Astrocyte (in vitro differentiated cells and primary cell): ENCODE results near the gene PMS1. TPM values are rescaled to one million over a fixed set of nuclear protein-coding genes. Genes with fewer than 3 reads are reported as not detected.

ENCODE experiments used
- DNase-seq: peaks from one replicate; pipeline ENCODE4 v3.0.0-alpha.2; 2010; ENCODE audit warnings: low read depth
- FAIRE-seq: peaks from 2 replicates; lab custom pipeline; 2011; peaks lifted over from hg19 to GRCh38; lab: Jason Lieb, UNC
- H2AFZ ChIP-seq: 2 replicates; pipeline ENCODE4 v1.6.0; 2012; ENCODE audit warnings: low read depth, low read length, inconsistent platforms
- H3K27ac ChIP-seq: 2 replicates; pipeline ENCODE4 v1.5.1; 2011; ENCODE audit warnings: low read depth, low read length, inconsistent platforms
- H3K27me3 ChIP-seq: 2 replicates; pipeline ENCODE4 v1.6.0; 2011; ENCODE audit warnings: low read length, inconsistent platforms; ENCODE audit not compliant: insufficient read depth
- H3K36me3 ChIP-seq: 2 replicates; pipeline ENCODE4 v1.5.1; 2011; ENCODE audit warnings: low read length, inconsistent platforms; ENCODE audit not compliant: insufficient read depth
- H3K4me1 ChIP-seq: 2 replicates; pipeline ENCODE4 v1.5.1; 2011; ENCODE audit warnings: low read length, inconsistent platforms; ENCODE audit not compliant: insufficient read depth
- H3K4me2 ChIP-seq: 2 replicates; pipeline ENCODE4 v1.6.0; 2012; ENCODE audit warnings: low read length, inconsistent platforms
- H3K4me3 ChIP-seq: 2 replicates; pipeline ENCODE4 v1.5.1; 2011; ENCODE audit warnings: low read depth, mild to moderate bottlenecking, low read length, inconsistent platforms; ENCODE audit not compliant: insufficient read depth
- H3K79me2 ChIP-seq: 2 replicates; pipeline ENCODE4 v1.6.0; 2012; ENCODE audit warnings: mild to moderate bottlenecking, low read length, inconsistent platforms; ENCODE audit not compliant: insufficient read depth
- H3K9ac ChIP-seq: 2 replicates; pipeline ENCODE4 v1.6.0; 2012; ENCODE audit warnings: mild to moderate bottlenecking, low read length, inconsistent platforms
- H3K9me3 ChIP-seq: 2 replicates; pipeline ENCODE4 v1.5.1; 2012; ENCODE audit warnings: low read depth, mild to moderate bottlenecking, low read length, inconsistent platforms; ENCODE audit not compliant: insufficient read depth
- H4K20me1 ChIP-seq: 2 replicates; pipeline ENCODE4 v1.6.0; 2012; ENCODE audit warnings: low read length, inconsistent platforms; ENCODE audit not compliant: insufficient read depth
- H3K27ac Mint-ChIP-seq: one replicate; pipeline ENCODE4 v1.8.0; 2021; ENCODE audit warnings: mild to moderate bottlenecking, mixed read lengths; ENCODE audit not compliant: unreplicated experiment
- H3K27me3 Mint-ChIP-seq: one replicate; pipeline ENCODE4 v1.8.0; 2021; ENCODE audit warnings: low read depth, mixed read lengths; ENCODE audit not compliant: unreplicated experiment
- H3K36me3 Mint-ChIP-seq: one replicate; pipeline ENCODE4 v1.8.0; 2021; ENCODE audit warnings: low read depth, mixed read lengths; ENCODE audit not compliant: unreplicated experiment
- H3K4me1 Mint-ChIP-seq: one replicate; pipeline ENCODE4 v1.8.0; 2021; ENCODE audit warnings: low read depth, mixed read lengths; ENCODE audit not compliant: unreplicated experiment
- H3K4me3 Mint-ChIP-seq: one replicate; pipeline ENCODE4 v1.8.0; 2021; ENCODE audit warnings: mild to moderate bottlenecking, moderate library complexity, mixed read lengths; ENCODE audit not compliant: unreplicated experiment
- H3K9me3 Mint-ChIP-seq: one replicate; pipeline ENCODE4 v1.8.0; 2021; ENCODE audit warnings: mild to moderate bottlenecking, mixed read lengths; ENCODE audit not compliant: unreplicated experiment
- CTCF ChIP-seq: IDR thresholded peaks from 2 replicates; pipeline ENCODE4 v1.5.1; 2011; ENCODE audit warnings: low read depth, mild to moderate bottlenecking, inconsistent platforms, low read length, moderate library complexity; ENCODE audit not compliant: insufficient read depth
- EZH2 ChIP-seq: IDR thresholded peaks from 2 replicates; pipeline ENCODE4 v1.6.1; 2012; ENCODE audit warnings: mild to moderate bottlenecking, low read length, inconsistent platforms; ENCODE audit not compliant: insufficient read depth
- total RNA-seq: library from RNA; stranded (reverse); gene quantifications from 2 replicates; pipeline ENCODE4 v1.2.1, GENCODE V29; 2021

The PMS1 gene
- total RNA-seq, 1 donor from 2014 or later = 27.5 TPM

- H3K36me3 Mint-ChIP-seq = peaks cover 5% of the 10 kb centered on the region
- no peaks in the 10 kb centered on the region for H3K27me3 Mint-ChIP-seq
- peaks cover 11% of the 10 kb centered on the region for H3K4me1 Mint-ChIP-seq
- no peaks in the 10 kb centered on the region for H3K27me3 ChIP-seq
- no peak for TF ChIP-seq EZH2
- TF ChIP-seq CTCF = no peak
- H3K4me3 ChIP-seq = no peak overlapping the region
- no peaks in the 10 kb centered on the region for H3K36me3 ChIP-seq
- H3K9me3 ChIP-seq = no peaks in the 10 kb centered on the region
- peaks cover 4% of the 10 kb centered on the region for H3K9me3 Mint-ChIP-seq
- H3K79me2 ChIP-seq = no peaks in the 10 kb centered on the region
- no peak overlapping the region for H3K4me3 Mint-ChIP-seq
- FAIRE-seq = no peak
- no peak for DNase-seq
- H3K4me1 ChIP-seq = peaks cover 6% of the 10 kb centered on the region
- no peak overlapping the region for H2AFZ ChIP-seq
- H3K27ac ChIP-seq = no peak overlapping the region
- no peak overlapping the region for H3K27ac Mint-ChIP-seq
- no peak overlapping the region for H3K4me2 ChIP-seq
- no peaks in the 10 kb centered on the region for H4K20me1 ChIP-seq
- H3K9ac ChIP-seq = no peak overlapping the region
These were observed 74.0 kb downstream of the PMS1 start for GRCh38 chr2:189858291-189858690.

GRCh38 chr2:189860161-189860560 is 75.9 kb downstream of the PMS1 start:
- Mint-ChIP-seq H3K36me3 (peaks cover 5% of the 10 kb centered on the region), H3K9me3 (peaks cover 4% of the 10 kb centered on the region), H3K4me3 (no peak overlapping the region), H3K4me1 (peaks cover 7% of the 10 kb centered on the region), H3K27me3 (no peaks in the 10 kb centered on the region), H3K27ac (no peak overlapping the region)
- Histone ChIP-seq H3K4me1 (peaks cover 2% of the 10 kb centered on the region), H3K36me3 (peaks cover 3% of the 10 kb centered on the region), H3K9ac (no peak overlapping the region), H3K27me3 (no peaks in the 10 kb centered on the region), H3K27ac (no peak overlapping the region), H3K79me2 (no peaks in the 10 kb centered on the region), H3K9me3 (no peaks in the 10 kb centered on the region), H3K4me2 (no peak overlapping the region), H3K4me3 (no peak overlapping the region), H2AFZ (no peak overlapping the region), H4K20me1 (no peaks in the 10 kb centered on the region)
- DNase-seq (no peak), FAIRE-seq (no peak)
- TF ChIP-seq EZH2 (no peak), CTCF (no peak)

GRCh38 chr2:189862751-189863150 is 78.5 kb downstream of the PMS1 start:
- H3K9ac ChIP-seq = no peak overlapping the region
- FAIRE-seq (no peak), DNase-seq (peak; percentile 8)
- Mint-ChIP-seq H3K27me3 (no peaks in the 10 kb centered on the region), H3K27ac (no peak overlapping the region), H3K9me3 (peaks cover 4% of the 10 kb centered on the region), H3K4me3 (no peak overlapping the region), H3K36me3 (peaks cover 5% of the 10 kb centered on the region), H3K4me1 (peaks cover 7% of the 10 kb centered on the region)
- no peak for TF ChIP-seq EZH2
- TF ChIP-seq CTCF = no peak
- H2AFZ ChIP-seq = no peak overlapping the region
- H4K20me1 ChIP-seq = no peaks in the 10 kb centered on the region
- H3K27me3 ChIP-seq = no peaks in the 10 kb centered on the region
- peaks cover 3% of the 10 kb centered on the region for H3K36me3 ChIP-seq
- no peak overlapping the region for H3K4me3 ChIP-seq
- H3K79me2 ChIP-seq = no peaks in the 10 kb centered on the region
- no peaks in the 10 kb centered on the region for H3K9me3 ChIP-seq
- no peaks in the 10 kb centered on the region for H3K4me1 ChIP-seq
- no peak overlapping the region for H3K4me2 ChIP-seq
- H3K27ac ChIP-seq = no peak overlapping the region
